Measurements from ENCODE around the gene MITF.

MITF gene

GRCh38 chr3:69750549-69750948, 11.3 kb downstream of the MITF start:
- no peak for TF ChIP-seq JUND (IDR thresholded peaks at IDR 0.05; ENCODE audit: low read depth)
- DNase-seq (ENCODE audit: low read depth in 1 of 2, low spot score in 1 of 2): no peak
- in situ Hi-C loops (cut with HindIII; ENCODE audit: low pct_unique_long_range_greater_than_20kb, low sequenced_read_pairs): no loop called here

GRCh38 chr3:69751074-69751476, 11.8 kb downstream of the MITF start:
- DNase-seq (ENCODE audit: low read depth in 1 of 2, low spot score in 1 of 2): no peak
- TF ChIP-seq JUND (IDR thresholded peaks at IDR 0.05; ENCODE audit: low read depth): no peak
- in situ Hi-C loops (cut with HindIII; ENCODE audit: low pct_unique_long_range_greater_than_20kb, low sequenced_read_pairs): no loop called here

GRCh38 chr3:69752241-69752640, 13.0 kb downstream of the MITF start:
- no peak for TF ChIP-seq JUND (IDR thresholded peaks at IDR 0.05; ENCODE audit: low read depth)
- DNase-seq (ENCODE audit: low read depth in 1 of 2, low spot score in 1 of 2): no peak
- in situ Hi-C loops (cut with HindIII; ENCODE audit: low pct_unique_long_range_greater_than_20kb, low sequenced_read_pairs): no loop called here

GRCh38 chr3:69753179-69753775, 14.0 kb downstream of the MITF start:
- in situ Hi-C loops (cut with HindIII; ENCODE audit: low pct_unique_long_range_greater_than_20kb, low sequenced_read_pairs): no loop called here
- TF ChIP-seq JUND (IDR thresholded peaks at IDR 0.05; ENCODE audit: low read depth): no peak
- DNase-seq (ENCODE audit: low read depth in 1 of 2, low spot score in 1 of 2): no peak

GRCh38 chr3:69755795-69756194, 16.5 kb downstream of the MITF start:
- DNase-seq (ENCODE audit: low read depth in 1 of 2, low spot score in 1 of 2): no peak
- no peak for TF ChIP-seq JUND (IDR thresholded peaks at IDR 0.05; ENCODE audit: low read depth)
- in situ Hi-C loops (cut with HindIII; ENCODE audit: low pct_unique_long_range_greater_than_20kb, low sequenced_read_pairs): no loop called here

- DNase-seq (ENCODE audit: low read depth in 1 of 2, low spot score in 1 of 2): no peak
- no peak for TF ChIP-seq JUND (IDR thresholded peaks at IDR 0.05; ENCODE audit: low read depth)
- in situ Hi-C loops (cut with HindIII; ENCODE audit: low pct_unique_long_range_greater_than_20kb, low sequenced_read_pairs): no loop called here
These were observed 22.9 kb downstream of the MITF start for GRCh38 chr3:69761896-69762767.

GRCh38 chr3:69762768-69763229, 23.5 kb downstream of the MITF start:
- in situ Hi-C loops (cut with HindIII; ENCODE audit: low pct_unique_long_range_greater_than_20kb, low sequenced_read_pairs): no loop called here
- DNase-seq (ENCODE audit: low read depth in 1 of 2, low spot score in 1 of 2): no peak
- TF ChIP-seq JUND (IDR thresholded peaks at IDR 0.05; ENCODE audit: low read depth): no peak

- peak in 1 of 2 experiments; percentile 3 for DNase-seq (ENCODE audit: low read depth in 1 of 2, low spot score in 1 of 2)
- in situ Hi-C loops (cut with HindIII; ENCODE audit: low pct_unique_long_range_greater_than_20kb, low sequenced_read_pairs): no loop called here
- TF ChIP-seq JUND (IDR thresholded peaks at IDR 0.05; ENCODE audit: low read depth): no peak
These were observed 24.2 kb downstream of the MITF start for GRCh38 chr3:69763458-69763857.

GRCh38 chr3:69764121-69764741, 25.0 kb downstream of the MITF start:
- DNase-seq (ENCODE audit: low read depth in 1 of 2, low spot score in 1 of 2): no peak
- in situ Hi-C loops (cut with HindIII; ENCODE audit: low pct_unique_long_range_greater_than_20kb, low sequenced_read_pairs): no loop called here
- TF ChIP-seq JUND (IDR thresholded peaks at IDR 0.05; ENCODE audit: low read depth): no peak

- TF ChIP-seq JUND (IDR thresholded peaks at IDR 0.05; ENCODE audit: low read depth): no peak
- no peak for DNase-seq (ENCODE audit: low read depth in 1 of 2, low spot score in 1 of 2)
- in situ Hi-C loops (cut with HindIII; ENCODE audit: low pct_unique_long_range_greater_than_20kb, low sequenced_read_pairs): no loop called here
These were observed 25.6 kb downstream of the MITF start for GRCh38 chr3:69764861-69765260.

GRCh38 chr3:69766638-69767037, 27.4 kb downstream of the MITF start:
- no peak for TF ChIP-seq JUND (IDR thresholded peaks at IDR 0.05; ENCODE audit: low read depth)
- in situ Hi-C loops (cut with HindIII; ENCODE audit: low pct_unique_long_range_greater_than_20kb, low sequenced_read_pairs): no loop called here
- DNase-seq (ENCODE audit: low read depth in 1 of 2, low spot score in 1 of 2): no peak

- TF ChIP-seq JUND (IDR thresholded peaks at IDR 0.05; ENCODE audit: low read depth): no peak
- in situ Hi-C loops (cut with HindIII; ENCODE audit: low pct_unique_long_range_greater_than_20kb, low sequenced_read_pairs): no loop called here
- no peak for DNase-seq (ENCODE audit: low read depth in 1 of 2, low spot score in 1 of 2)
These were observed 28.3 kb downstream of the MITF start for GRCh38 chr3:69767571-69767970.

GRCh38 chr3:69768438-69768837, 29.2 kb downstream of the MITF start:
- TF ChIP-seq JUND (IDR thresholded peaks at IDR 0.05; ENCODE audit: low read depth): no peak
- in situ Hi-C loops (cut with HindIII; ENCODE audit: low pct_unique_long_range_greater_than_20kb, low sequenced_read_pairs): no loop called here
- DNase-seq (ENCODE audit: low read depth in 1 of 2, low spot score in 1 of 2): no peak
